Erythroblast (primary cell): ENCODE results near the gene KDM4C.
"Not testable (repeated sequence)": the region's sequence is repeated elsewhere in the genome, so short reads cannot be mapped to it uniquely, and the experiment has no call there.

Experiments
- DNase-seq, 2 experiments: peaks; one replicate each; lab custom pipeline; 2025; lab: John Stamatoyannopoulos, UW
- GATA1 ChIP-seq: IDR thresholded peaks from 2 replicates; pipeline ENCODE4 v1.6.1; 2011; ENCODE audit warnings: low read depth, mild to moderate bottlenecking, control low read depth, low read length, moderate library complexity
- POLR2A ChIP-seq: IDR thresholded peaks from 2 replicates; pipeline ENCODE4 v1.6.1; 2011; ENCODE audit warnings: mild to moderate bottlenecking, low read length

The KDM4C gene

GRCh38 chr9:6996061-6996854, 238.5 kb downstream of the KDM4C start:
- DNase-seq, result no peak
- TF ChIP-seq GATA1, result no peak
- TF ChIP-seq POLR2A, result no peak

GRCh38 chr9:6997330-6997729, 239.6 kb downstream of the KDM4C start:
- no peak for DNase-seq
- TF ChIP-seq GATA1, result no peak
- no peak for TF ChIP-seq POLR2A

- DNase-seq, result no peak
- TF ChIP-seq GATA1 (no peak), POLR2A (no peak)
These were observed 242.0 kb downstream of the KDM4C start for GRCh38 chr9:6999794-7000193.

DNA sequence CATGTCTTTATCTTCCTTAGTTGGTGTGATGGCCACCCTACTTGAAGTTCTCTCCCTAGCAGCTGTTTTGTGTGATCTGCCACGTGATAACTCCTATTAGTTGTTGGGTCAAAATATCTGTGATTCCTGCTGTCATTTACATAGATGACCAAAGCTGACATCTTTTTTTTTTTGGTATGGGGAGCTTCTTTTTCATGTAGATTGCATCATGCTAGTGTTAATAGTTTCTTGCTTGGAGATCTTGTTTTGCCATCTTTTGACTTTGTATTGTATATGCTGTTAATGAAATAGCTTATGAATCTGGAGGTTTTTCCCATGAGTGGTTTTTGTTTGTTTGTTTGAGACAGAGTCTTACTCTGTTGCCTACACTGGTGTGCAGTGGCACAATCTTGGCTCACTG, 243.8 kb downstream of the KDM4C start:
- TF ChIP-seq GATA1 (no peak), POLR2A (no peak)
- DNase-seq, result peak in 1 of 2 experiments; percentile 6

DNA sequence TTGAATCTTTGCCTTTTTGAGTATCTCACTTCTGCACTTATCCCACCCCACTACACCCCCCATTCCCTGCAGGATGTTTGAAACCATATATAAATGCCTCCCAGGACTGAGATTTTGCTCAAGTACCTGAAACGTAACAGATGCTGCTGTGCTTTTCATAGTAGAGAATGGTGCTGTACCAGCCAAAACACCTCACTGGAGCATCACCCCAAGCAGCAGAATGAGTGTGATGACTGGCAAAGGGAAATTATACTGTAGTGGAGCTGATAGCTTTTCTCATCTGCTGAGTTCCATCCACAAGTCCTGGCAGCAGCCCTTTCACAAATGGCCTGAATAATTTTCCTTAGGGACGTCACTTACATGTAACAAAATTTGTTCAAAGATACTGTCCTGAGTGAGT, 246.1 kb downstream of the KDM4C start:
- no peak for DNase-seq
- TF ChIP-seq GATA1, result no peak
- TF ChIP-seq POLR2A, result no peak

DNA sequence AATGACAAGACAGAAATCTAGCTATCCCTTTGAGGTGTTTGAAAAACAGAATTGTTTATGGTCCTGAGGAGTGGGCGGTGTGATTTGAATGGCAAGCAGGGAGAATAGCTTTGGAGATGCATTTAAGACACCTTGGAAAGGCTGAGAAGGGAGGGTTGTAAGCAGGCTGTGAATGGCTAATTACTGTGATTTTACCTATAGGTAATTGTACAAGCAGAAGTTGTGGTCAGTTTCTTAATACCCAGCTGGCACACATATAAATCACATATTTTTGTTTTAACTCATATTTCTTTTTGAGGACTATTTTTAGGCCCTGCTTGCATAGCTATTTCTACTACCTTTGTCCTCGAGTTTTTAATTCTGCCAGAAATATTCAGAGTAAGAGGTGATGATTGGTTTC, 248.6 kb downstream of the KDM4C start:
- DNase-seq, result no peak
- no peak for TF ChIP-seq POLR2A
- TF ChIP-seq GATA1, result no peak

- TF ChIP-seq GATA1 (no peak), POLR2A (no peak)
- DNase-seq, result no peak
These were observed 250.6 kb downstream of the KDM4C start for GRCh38 chr9:7008411-7008810.

DNA sequence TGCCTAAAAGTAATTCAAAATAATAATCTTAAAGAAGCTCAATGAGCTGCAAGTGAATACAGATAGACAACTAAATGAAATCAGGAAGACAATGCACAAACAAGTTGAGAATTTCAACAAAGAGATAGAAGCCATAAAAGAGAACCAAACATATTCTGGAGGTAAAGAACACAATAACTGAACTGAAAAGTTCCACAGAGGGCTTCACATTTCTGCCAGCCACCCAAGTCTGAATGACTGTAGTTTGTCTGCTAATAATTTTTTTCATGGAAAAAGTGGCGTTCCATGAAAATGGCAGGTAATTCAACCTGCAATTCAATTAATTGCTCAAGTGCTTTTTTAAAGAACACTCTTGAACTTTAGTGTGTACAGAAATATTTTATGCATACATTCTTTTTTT, 251.3 kb downstream of the KDM4C start:
- no peak for TF ChIP-seq GATA1
- no peak for DNase-seq

GRCh38 chr9:7011395-7012067, 253.8 kb downstream of the KDM4C start:
- no peak for TF ChIP-seq GATA1
- no peak for TF ChIP-seq POLR2A
- no peak for DNase-seq

- no peak for TF ChIP-seq POLR2A
- no peak for TF ChIP-seq GATA1
- DNase-seq, result no peak
These were observed 270.2 kb downstream of the KDM4C start for GRCh38 chr9:7027996-7028395.

DNA sequence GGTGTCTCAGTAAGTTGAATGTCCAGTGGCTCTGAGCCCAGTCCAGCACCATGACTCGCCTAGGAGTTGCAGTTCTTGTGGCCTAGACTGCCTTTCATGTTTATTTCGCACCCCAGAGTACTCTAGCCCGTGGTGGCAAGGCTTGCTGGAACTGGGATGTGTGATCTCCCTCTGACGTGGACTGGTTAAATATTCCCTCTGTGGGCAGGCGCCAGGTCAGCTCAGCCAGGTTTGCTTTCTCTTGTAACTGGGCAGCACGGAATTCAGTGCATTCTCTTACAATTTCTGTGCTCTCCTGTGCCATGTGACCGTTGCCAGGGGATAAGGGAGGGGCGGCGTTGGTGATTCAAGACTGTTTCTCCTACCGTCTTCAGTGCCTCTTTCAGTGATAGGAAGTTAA, 270.8 kb downstream of the KDM4C start:
- no peak for DNase-seq
- TF ChIP-seq POLR2A, result no peak
- no peak for TF ChIP-seq GATA1

GRCh38 chr9:7030943-7031342, 273.2 kb downstream of the KDM4C start:
- not testable (repeated sequence) for DNase-seq

GRCh38 chr9:7033076-7034045, 275.6 kb downstream of the KDM4C start:
- DNase-seq, result no peak
- TF ChIP-seq POLR2A, result no peak
- no peak for TF ChIP-seq GATA1

DNA sequence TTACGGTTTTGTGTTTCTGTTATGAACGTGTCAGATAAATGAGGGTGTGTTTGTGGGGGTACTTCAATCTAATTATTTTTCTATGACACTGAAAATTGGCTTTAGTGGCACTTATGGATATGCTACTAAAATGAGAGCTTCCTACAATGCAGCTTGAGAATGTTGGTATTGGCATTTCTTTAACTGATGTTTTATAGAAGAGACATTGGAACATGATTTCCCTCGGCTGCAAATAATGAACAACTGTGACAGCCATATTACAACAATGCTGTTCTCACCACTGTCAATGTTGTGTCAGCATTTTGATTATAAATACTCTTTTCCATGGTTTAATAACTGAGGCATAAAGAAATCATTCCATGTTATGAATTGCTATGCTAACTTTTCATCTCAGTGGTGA, 279.4 kb downstream of the KDM4C start:
- no peak for TF ChIP-seq GATA1
- no peak for DNase-seq
